Measurements from ENCODE around the gene CYP3A5. TPM values are rescaled to one million over a fixed set of nuclear protein-coding genes. Genes with fewer than 3 reads are reported as not detected.
"Not testable (repeated sequence)": the region's sequence is repeated elsewhere in the genome, so short reads cannot be mapped to it uniquely, and the experiment has no call there.

The CYP3A5 gene
- total and polyA plus RNA-seq, 11 donors, result 0.06 to 0.52 (median 0.23) TPM; not detected in 6

- DNase-seq (no peak), ATAC-seq (no peak)
- WGBS, 4 donors, result 87 to 97% (median 94%) methylated on average over 8 of the region's 8 CpGs
- no peaks in the 10 kb centered on the region for H3K9me3 ChIP-seq
- peaks cover 0 to 6% (median 2%) of the 10 kb centered on the region in 9 donors for H3K36me3 ChIP-seq
- intact Hi-C loops (cut with DNase I), result no loop called here
- no peak overlapping the region for H3K27ac ChIP-seq
- no peak overlapping the region for H3K4me3 ChIP-seq
- no peaks in the 10 kb centered on the region for H3K27me3 ChIP-seq
- peaks cover 0 to 5% (median 0%) of the 10 kb centered on the region in 12 donors for H3K4me1 ChIP-seq
- TF ChIP-seq CTCF (IDR thresholded peaks at IDR 0.05) (no peak), POLR2A (IDR thresholded peaks at IDR 0.05) (no peak)
Measured at GRCh38 chr7:99668541-99668940, 11.3 kb downstream of the CYP3A5 start.

GRCh38 chr7:99667179-99667578 lies 12.6 kb downstream of the CYP3A5 start:
- intact Hi-C loops (cut with DNase I), result no loop called here

GRCh38 chr7:99666013-99666395 lies 13.8 kb downstream of the CYP3A5 start:
- WGBS, 4 donors, result 88 to 93% (median 89%) methylated on average over 1 of the region's 1 CpG

More at GRCh38 chr7:99667179-99667578, 12.6 kb downstream of the CYP3A5 start:
- Histone ChIP-seq H3K4me3 (no peak overlapping the region), H3K4me1 (peaks cover 0 to 5% (median 0%) of the 10 kb centered on the region in 12 donors), H3K27ac (no peak overlapping the region), H3K36me3 (peaks cover 0 to 6% (median 2%) of the 10 kb centered on the region in 9 donors), H3K27me3 (no peaks in the 10 kb centered on the region), H3K9me3 (no peaks in the 10 kb centered on the region)
- 69 to 71% (median 69%) methylated on average over 2 of the region's 2 CpGs for WGBS, 4 donors
- ATAC-seq (no peak), DNase-seq (no peak)
- TF ChIP-seq POLR2A (IDR thresholded peaks at IDR 0.05), result no peak
- TF ChIP-seq CTCF (IDR thresholded peaks at IDR 0.05), result no peak

GRCh38 chr7:99665312-99666012 lies 14.3 kb downstream of the CYP3A5 start:
- H3K36me3 ChIP-seq, result peaks cover 0 to 10% (median 3%) of the 10 kb centered on the region in 9 donors
- TF ChIP-seq CTCF (IDR thresholded peaks at IDR 0.05), result no peak
- peaks cover 0 to 5% (median 0%) of the 10 kb centered on the region in 12 donors for H3K4me1 ChIP-seq
- H3K4me3 ChIP-seq, result no peak overlapping the region
- no peak overlapping the region for H3K27ac ChIP-seq
- ATAC-seq (no peak), DNase-seq (no peak)
- no peaks in the 10 kb centered on the region for H3K9me3 ChIP-seq
- H3K27me3 ChIP-seq, result no peaks in the 10 kb centered on the region
- WGBS, 4 donors, result 94 to 98% (median 96%) methylated on average over 3 of the region's 3 CpGs
- intact Hi-C loops (cut with DNase I), result no loop called here

More at GRCh38 chr7:99666013-99666395, 13.8 kb downstream of the CYP3A5 start:
- TF ChIP-seq POLR2A (IDR thresholded peaks at IDR 0.05), result no peak
- H3K4me1 ChIP-seq, result peaks cover 0 to 5% (median 0%) of the 10 kb centered on the region in 12 donors
- H3K27ac ChIP-seq, result no peak overlapping the region
- H3K27me3 ChIP-seq, result no peaks in the 10 kb centered on the region
- H3K36me3 ChIP-seq, result peaks cover 0 to 8% (median 3%) of the 10 kb centered on the region in 9 donors
- ATAC-seq (no peak), DNase-seq (no peak)
- H3K4me3 ChIP-seq, result no peak overlapping the region
- intact Hi-C loops (cut with DNase I), result no loop called here
- H3K9me3 ChIP-seq, result no peaks in the 10 kb centered on the region

GRCh38 chr7:99657879-99658278 lies 21.9 kb downstream of the CYP3A5 start:
- ATAC-seq; intact Hi-C loops (cut with DNase I); H3K4me3 ChIP-seq; H3K4me1 ChIP-seq; H3K36me3 ChIP-seq; H3K27me3 ChIP-seq; H3K27ac ChIP-seq; DNase-seq: not testable (repeated sequence)
- 85 to 93% (median 91%) methylated on average over 5 of the region's 5 CpGs for WGBS, 4 donors
- peaks cover 0 to 15% (median 0%) of the 10 kb centered on the region in 12 donors for H3K9me3 ChIP-seq

GRCh38 chr7:99654626-99655025 lies 25.2 kb downstream of the CYP3A5 start:
- H3K4me3 ChIP-seq; H3K4me1 ChIP-seq; H3K27ac ChIP-seq; intact Hi-C loops (cut with DNase I); DNase-seq; H3K36me3 ChIP-seq; H3K27me3 ChIP-seq; ATAC-seq: not testable (repeated sequence)
- peaks cover 0 to 12% (median 0%) of the 10 kb centered on the region in 12 donors for H3K9me3 ChIP-seq
- 83 to 99% (median 94%) methylated on average over 2 to 3 of the region's 3 CpGs for WGBS, 4 donors
